Smooth muscle cell (in vitro differentiated cells): ENCODE results near the gene CCDC157. TPM values are rescaled to one million over a fixed set of nuclear protein-coding genes. Genes with fewer than 3 reads are reported as not detected.

ENCODE experiments used
- DNase-seq: peaks from one replicate; lab custom pipeline; 2025; ENCODE audit not compliant: unreplicated experiment; lab: John Stamatoyannopoulos, UW
- H2AFZ ChIP-seq: fragments of 200-600 bp; sonication (generic); 2 replicates; pipeline ENCODE4 v1.6.0; 2016; ENCODE audit warnings: antibody characterized with exemption, low read depth, mild to moderate bottlenecking
- H3F3A ChIP-seq: fragments of 200-600 bp; sonication (generic); 2 replicates; pipeline ENCODE4 v1.6.0; 2017; ENCODE audit warnings: antibody characterized with exemption, low read depth
- H3K27ac ChIP-seq: fragments of 200-600 bp; sonication (generic); 2 replicates; pipeline ENCODE4 v1.5.1; 2016; ENCODE audit warnings: low read depth, mild to moderate bottlenecking
- H3K27me3 ChIP-seq: fragments of 200-600 bp; sonication (generic); 2 replicates; pipeline ENCODE4 v1.6.1; 2016; ENCODE audit warnings: low read depth, mild to moderate bottlenecking
- H3K36me3 ChIP-seq: fragments of 200-600 bp; sonication (generic); 2 replicates; pipeline ENCODE4 v1.5.1; 2016; ENCODE audit warnings: low read depth
- H3K4me1 ChIP-seq: fragments of 200-600 bp; sonication (generic); 2 replicates; pipeline ENCODE4 v1.5.1; 2016; ENCODE audit warnings: low read depth
- H3K4me2 ChIP-seq: fragments of 200-600 bp; sonication (generic); 2 replicates; pipeline ENCODE4 v1.6.0; 2016; ENCODE audit warnings: mild to moderate bottlenecking
- H3K4me3 ChIP-seq: fragments of 200-600 bp; sonication (generic); 2 replicates; pipeline ENCODE4 v1.5.1; 2016; ENCODE audit warnings: mild to moderate bottlenecking
- H3K79me2 ChIP-seq: fragments of 200-600 bp; sonication (generic); 2 replicates; pipeline ENCODE4 v1.6.0; 2016; ENCODE audit warnings: low read depth, mild to moderate bottlenecking
- H3K9ac ChIP-seq: fragments of 200-600 bp; sonication (generic); 2 replicates; pipeline ENCODE4 v1.6.0; 2016; ENCODE audit warnings: low read depth
- H3K9me3 ChIP-seq: fragments of 200-600 bp; sonication (generic); replicated peaks from 2 replicates; pipeline ENCODE4 v1.5.1; 2016; ENCODE audit warnings: low read depth
- H4K20me1 ChIP-seq: fragments of 200-600 bp; sonication (generic); 2 replicates; pipeline ENCODE4 v1.6.0; 2016; ENCODE audit warnings: low read depth
- WGBS: methylation state at CpG from one replicate; pipeline ENCODE4 v1.1.7; 2016; ENCODE audit warnings: low lambda C conversion rate; 5-methylcytosine and 5-hydroxymethylcytosine counted together
- polyA plus RNA-seq: library from polyadenylated mRNA; unstranded; fragments of >200 nt; fragmentation: Nextera tagmentation; extraction: Ambion mirVana; gene quantifications from 2 replicates; pipeline ENCODE4 v1.2.1, GENCODE V29; 2016
- total RNA-seq: library from RNA; depleted of rRNA; stranded (reverse); fragments of >200 nt; gene quantifications from 2 replicates; pipeline ENCODE4 v1.2.3, GENCODE V29; 2014
- TF ChIP-seq, protein P1 (sequence below): fragments of 200-600 bp; sonication (generic); IDR thresholded peaks from 2 replicates; pipeline ENCODE4 v1.5.1; 2017; ENCODE audit warnings: borderline replicate concordance, mild to moderate bottlenecking, antibody characterized with exemption; ENCODE audit not compliant: insufficient read depth, poor library complexity, severe bottlenecking

Gene CCDC157
- total and polyA plus RNA-seq, 2 experiments from 2014 or later, result 2.5 to 4.8 TPM

DNA sequence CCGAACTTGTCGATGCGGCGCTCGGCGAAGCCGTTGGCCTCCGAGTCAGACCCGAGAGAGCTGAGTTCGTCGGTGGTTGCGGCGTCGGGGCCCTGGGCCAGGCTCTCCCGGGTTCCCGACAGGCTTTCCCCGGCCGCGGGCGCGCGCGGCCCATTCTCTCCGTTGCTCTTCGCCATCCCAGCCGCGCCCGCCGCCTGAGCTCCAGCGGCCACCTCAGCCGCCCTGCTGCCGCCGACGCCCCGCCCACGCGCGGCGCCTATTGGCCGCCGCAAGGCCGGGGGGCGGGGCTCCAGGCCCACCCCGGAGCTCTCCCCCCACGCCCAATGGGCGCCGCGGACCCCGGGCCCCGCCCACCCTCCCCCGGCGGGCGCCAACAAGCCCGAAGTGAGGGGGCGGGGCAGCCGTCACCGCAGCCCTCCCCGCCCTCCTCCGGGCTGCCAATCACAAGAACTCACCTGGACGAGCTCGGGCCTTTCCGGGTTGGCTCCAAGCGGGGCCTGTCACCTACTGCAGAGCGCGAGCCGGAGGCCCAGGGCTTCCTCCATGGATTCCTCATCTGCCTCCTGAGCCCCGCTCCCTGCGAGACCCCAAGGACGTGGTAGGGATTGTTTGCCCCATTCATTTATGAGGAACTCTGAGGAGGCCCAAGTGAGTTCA is 30.0 kb upstream of the CCDC157 start, which contains the start of gene TBC1D10A:
Gene TBC1D10A (minus strand): TSS at position 236 of the 657 bp plus-strand sequence. CDS start 60 bp downstream, at position 176.
- H3K36me3 ChIP-seq, result no peaks in the 10 kb centered on the region
- peaks cover 41% of the 10 kb centered on the region for H4K20me1 ChIP-seq
- H3K9ac ChIP-seq, result peak within 1 kb of the TSS; percentile 92
- peak within 1 kb of the TSS; percentile 89 for H3K27ac ChIP-seq
- peak within 1 kb of the TSS; percentile 82 for H3K4me3 ChIP-seq
- H3K27me3 ChIP-seq, result no peaks in the 10 kb centered on the region
- H3K4me1 ChIP-seq, result peaks cover 19% of the 10 kb centered on the region
- TF ChIP-seq, protein P1, sequence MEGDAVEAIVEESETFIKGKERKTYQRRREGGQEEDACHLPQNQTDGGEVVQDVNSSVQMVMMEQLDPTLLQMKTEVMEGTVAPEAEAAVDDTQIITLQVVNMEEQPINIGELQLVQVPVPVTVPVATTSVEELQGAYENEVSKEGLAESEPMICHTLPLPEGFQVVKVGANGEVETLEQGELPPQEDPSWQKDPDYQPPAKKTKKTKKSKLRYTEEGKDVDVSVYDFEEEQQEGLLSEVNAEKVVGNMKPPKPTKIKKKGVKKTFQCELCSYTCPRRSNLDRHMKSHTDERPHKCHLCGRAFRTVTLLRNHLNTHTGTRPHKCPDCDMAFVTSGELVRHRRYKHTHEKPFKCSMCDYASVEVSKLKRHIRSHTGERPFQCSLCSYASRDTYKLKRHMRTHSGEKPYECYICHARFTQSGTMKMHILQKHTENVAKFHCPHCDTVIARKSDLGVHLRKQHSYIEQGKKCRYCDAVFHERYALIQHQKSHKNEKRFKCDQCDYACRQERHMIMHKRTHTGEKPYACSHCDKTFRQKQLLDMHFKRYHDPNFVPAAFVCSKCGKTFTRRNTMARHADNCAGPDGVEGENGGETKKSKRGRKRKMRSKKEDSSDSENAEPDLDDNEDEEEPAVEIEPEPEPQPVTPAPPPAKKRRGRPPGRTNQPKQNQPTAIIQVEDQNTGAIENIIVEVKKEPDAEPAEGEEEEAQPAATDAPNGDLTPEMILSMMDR, result no peak
- peak; percentile 56 for DNase-seq
- H3K79me2 ChIP-seq, result peaks cover 43% of the 10 kb centered on the region
- H3K4me2 ChIP-seq, result peak within 1 kb of the TSS; percentile 92
- peaks cover 17% of the 10 kb centered on the region for H3F3A ChIP-seq
- under 1% methylated on average over 26 of the region's 69 CpGs for WGBS
- H3K9me3 ChIP-seq, result no peaks in the 10 kb centered on the region
- H2AFZ ChIP-seq, result no peak within 1 kb of the TSS

DNA sequence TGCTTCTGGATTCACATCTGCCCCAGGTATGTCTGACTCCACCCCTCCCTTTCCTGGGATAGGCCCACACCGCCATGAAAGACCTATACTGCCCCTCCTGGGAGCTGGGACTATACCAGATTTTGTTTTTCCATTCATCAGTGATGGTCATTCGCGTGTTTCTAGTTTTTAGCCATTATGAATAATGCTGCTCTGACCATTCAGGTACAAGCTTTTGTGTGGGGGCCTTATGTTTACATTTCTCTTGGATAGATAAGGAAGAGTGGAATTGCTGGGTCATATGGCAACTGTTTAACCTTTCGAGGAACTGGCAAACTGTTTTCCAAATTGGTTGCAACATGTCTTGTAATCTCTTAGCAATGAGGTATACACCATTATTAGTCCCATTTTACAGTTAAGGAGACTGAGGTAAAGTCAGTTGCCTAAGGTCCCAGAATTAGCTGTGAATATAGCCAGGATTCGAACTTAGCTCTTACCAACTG is 28.9 kb upstream of the CCDC157 start:
- Histone ChIP-seq H3K9ac (peak overlapping the region; percentile 24), H3K4me3 (no peak overlapping the region), H3K4me2 (peak overlapping the region; percentile 92), H3K36me3 (no peaks in the 10 kb centered on the region), H3K79me2 (peaks cover 33% of the 10 kb centered on the region), H3K27me3 (no peaks in the 10 kb centered on the region), H3F3A (peaks cover 24% of the 10 kb centered on the region), H3K4me1 (peaks cover 19% of the 10 kb centered on the region), H3K9me3 (no peaks in the 10 kb centered on the region), H3K27ac (peak overlapping the region; percentile 89), H2AFZ (no peak overlapping the region), H4K20me1 (peaks cover 30% of the 10 kb centered on the region)
- TF ChIP-seq, protein P1, result no peak
- no peak for DNase-seq
- 62% methylated on average over 5 of the region's 5 CpGs for WGBS

DNA sequence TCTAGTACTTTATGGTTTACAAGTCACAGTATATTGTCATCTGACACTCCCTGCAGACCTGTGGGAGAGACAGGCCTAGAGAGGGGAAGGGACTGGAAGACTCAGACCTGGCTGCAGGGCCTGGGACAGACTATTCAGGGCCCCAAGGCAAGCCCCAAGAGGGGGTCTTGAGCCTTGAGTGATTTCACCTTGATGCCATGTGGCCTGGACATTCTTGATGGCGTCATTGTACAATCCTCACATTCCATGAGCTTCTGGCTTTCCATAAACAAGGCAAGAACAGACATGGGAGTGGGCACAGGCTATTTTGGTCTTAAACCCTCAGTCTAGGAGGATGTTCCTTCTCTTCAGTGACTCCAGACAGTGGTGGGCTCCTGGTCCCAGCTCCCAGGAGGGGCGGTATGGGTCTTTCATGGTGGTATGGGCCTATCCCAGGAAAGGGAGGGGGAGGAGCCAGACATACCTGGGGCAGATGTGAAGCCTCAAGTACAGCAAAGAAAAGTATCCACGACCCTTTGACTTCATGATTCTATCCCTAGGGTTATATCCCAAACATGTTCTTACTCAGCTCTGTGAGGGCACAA is 28.2 kb upstream of the CCDC157 start:
- Histone ChIP-seq H3K27ac (peak overlapping the region; percentile 89), H3F3A (peaks cover 24% of the 10 kb centered on the region), H3K27me3 (no peaks in the 10 kb centered on the region), H2AFZ (no peak overlapping the region), H3K9ac (no peak overlapping the region), H3K36me3 (no peaks in the 10 kb centered on the region), H3K4me2 (no peak overlapping the region), H3K79me2 (peaks cover 26% of the 10 kb centered on the region), H3K4me1 (peaks cover 19% of the 10 kb centered on the region), H4K20me1 (peaks cover 24% of the 10 kb centered on the region), H3K4me3 (no peak overlapping the region), H3K9me3 (no peaks in the 10 kb centered on the region)
- WGBS, result 28% methylated on average over 3 of the region's 3 CpGs
- no peak for DNase-seq
- TF ChIP-seq, protein P1, result no peak

DNA sequence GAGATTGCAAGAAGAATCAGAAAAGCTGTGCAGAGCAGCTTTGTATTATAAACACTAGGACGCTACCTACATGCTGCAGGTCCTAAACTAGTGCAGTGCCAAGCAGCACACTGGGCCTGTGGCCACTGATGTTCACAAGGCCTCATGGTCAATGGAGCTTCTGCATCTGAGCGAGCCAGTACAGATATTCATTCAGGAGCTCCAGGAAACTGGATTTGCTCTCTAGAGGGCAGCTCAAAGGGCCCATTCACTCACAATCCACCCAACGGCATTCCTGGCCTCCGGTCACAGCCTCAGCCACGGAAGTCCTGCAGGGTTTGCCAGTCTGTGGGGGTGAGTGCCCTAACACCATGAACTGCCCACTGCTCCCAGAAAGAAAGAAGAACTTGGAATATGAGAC is 24.3 kb upstream of the CCDC157 start:
- Histone ChIP-seq H3K79me2 (no peaks in the 10 kb centered on the region), H3K9me3 (no peaks in the 10 kb centered on the region), H3K4me1 (peaks cover 2% of the 10 kb centered on the region), H3K36me3 (peaks cover 18% of the 10 kb centered on the region), H3K27me3 (no peaks in the 10 kb centered on the region), H2AFZ (no peak overlapping the region), H3K27ac (no peak overlapping the region), H3K4me2 (no peak overlapping the region), H3K4me3 (no peak overlapping the region), H3K9ac (no peak overlapping the region), H4K20me1 (peaks cover 3% of the 10 kb centered on the region), H3F3A (peaks cover 11% of the 10 kb centered on the region)
- DNase-seq, result no peak
- TF ChIP-seq, protein P1, result no peak
- WGBS, result 95% methylated on average over 5 of the region's 5 CpGs
